K562 (cell line): ENCODE results near the gene DTNBP1. TPM values are rescaled to one million over a fixed set of nuclear protein-coding genes. Genes with fewer than 3 reads are reported as not detected.

Experiments used
- ATAC-seq: fragments of 200-7000 bp; cut with Tn5 transposase; 3 replicates; pipeline ENCODE4 v1.9.1; 2020; ENCODE audit warnings: moderate library complexity
- BruUV-seq: library from RNA; stranded (reverse); fragments of 400-500 nt; replicated peaks from 2 replicates; lab custom pipeline; 2021; lab: Mats Ljungman, UMichigan
- CTCF ChIA-PET: fragments of 300-600 bp; formaldehyde crosslinking; extraction: SDS; loops from one replicate; lab custom pipeline; 2021; ENCODE audit warnings: low intra/inter-chr PET ratio; lab: Yijun Ruan, JAX
- POLR2A ChIA-PET: fragments of 300-600, 350-650 bp; sonication (Branson Sonifier 250); formaldehyde crosslinking; extraction: SDS; loops from one replicate; lab custom pipeline; 2021; ENCODE audit warnings: antibody characterized with exemption, inconsistent platforms; lab: Yijun Ruan, JAX
- DNase-seq, 4 experiments: peaks; one replicate each; pipeline versions ENCODE4 v3.0.0 to v3.0.0-alpha.2; 2011 to 2018; ENCODE audit warnings: low spot score in 3 of 4, mixed read lengths in 3 of 4; ENCODE audit errors: extremely low read depth in 1 of 4
- FAIRE-seq: peaks from 2 replicates; lab custom pipeline; 2011; peaks lifted over from hg19 to GRCh38; lab: Jason Lieb, UNC
- H2AFZ ChIP-seq: 2 replicates; pipeline ENCODE4 v1.6.0; 2011; ENCODE audit warnings: low read depth, low read length, control low read depth, inconsistent platforms
- H3K27ac ChIP-seq: fragments of 200-600 bp; 3 replicates; pipeline ENCODE4 v1.8.0; 2011; ENCODE audit warnings: low read depth, mild to moderate bottlenecking, control low read depth, inconsistent platforms, low read length, moderate library complexity, mixed read lengths; ENCODE audit errors: extremely low read depth
- H3K27me3 ChIP-seq, 2 experiments: fragments of 300-600 bp in 1 of 2; 2 replicates in 1 of 2; 3 replicates in 1 of 2; pipeline versions ENCODE4 v1.6.0 to v1.8.0; 2011; ENCODE audit warnings: inconsistent platforms in 2 of 2, low read length in 2 of 2, mild to moderate bottlenecking in 1 of 2, mixed read lengths in 1 of 2, moderate library complexity in 1 of 2; ENCODE audit not compliant: control insufficient read depth in 2 of 2, insufficient read depth in 2 of 2
- H3K36me3 ChIP-seq: fragments of 300-600 bp; 3 replicates; pipeline ENCODE4 v1.8.0; 2011; ENCODE audit warnings: mild to moderate bottlenecking, low read length, inconsistent platforms; ENCODE audit not compliant: control insufficient read depth, insufficient read depth
- H3K4me1 ChIP-seq, 2 experiments: fragments of 200-600 bp in 1 of 2; replicated peaks in 1 of 2; 2 replicates in 1 of 2; 3 replicates in 1 of 2; pipeline versions ENCODE4 v1.5.1 to v1.8.0; 2011; ENCODE audit warnings: inconsistent platforms in 2 of 2, low read length in 2 of 2, mild to moderate bottlenecking in 1 of 2, mixed read lengths in 1 of 2, moderate library complexity in 1 of 2; ENCODE audit not compliant: control insufficient read depth in 2 of 2, insufficient read depth in 2 of 2
- H3K4me2 ChIP-seq: 2 replicates; pipeline ENCODE4 v1.6.1; 2011; ENCODE audit warnings: low read length, control low read depth, inconsistent platforms, mixed read lengths; ENCODE audit not compliant: insufficient read depth
- H3K4me3 ChIP-seq: fragments of 200-600 bp; sonication (generic), shearing (Covaris generic); 2 replicates; pipeline ENCODE4 v1.5.1; 2016; ENCODE audit warnings: control low read depth, inconsistent platforms
- H3K79me2 ChIP-seq: fragments of 200-600 bp; 3 replicates; pipeline ENCODE4 v1.8.0; 2011; ENCODE audit warnings: low read length, inconsistent platforms; ENCODE audit not compliant: control insufficient read depth, insufficient read depth
- H3K9ac ChIP-seq, 2 experiments: 2 replicates each; pipeline versions ENCODE4 v1.6.0 to v1.6.1; 2011; ENCODE audit warnings: low read depth in 2 of 2, low read length in 2 of 2, control low read depth in 1 of 2, inconsistent platforms in 1 of 2, mild to moderate bottlenecking in 1 of 2, mixed read lengths in 1 of 2; ENCODE audit not compliant: insufficient read depth in 1 of 2
- H3K9me1 ChIP-seq: one replicate; pipeline ENCODE4 v1.6.0; 2011; ENCODE audit warnings: inconsistent platforms, mild to moderate bottlenecking, low read length, moderate library complexity; ENCODE audit not compliant: control insufficient read depth, insufficient read depth
- H3K9me3 ChIP-seq: replicated peaks from 2 replicates; pipeline ENCODE4 v1.5.1; 2011; ENCODE audit warnings: low read depth, low read length, inconsistent platforms; ENCODE audit not compliant: control insufficient read depth, insufficient read depth
- H4K20me1 ChIP-seq: replicated peaks from 2 replicates; pipeline ENCODE4 v1.6.1; 2011; ENCODE audit warnings: low read length, inconsistent platforms, mixed read lengths; ENCODE audit not compliant: control insufficient read depth, insufficient read depth
- ELF1 ChIP-seq: fragments of 200-800 bp; sonication (Bioruptor generic); IDR thresholded peaks from 2 replicates; pipeline ENCODE4 v1.6.1; 2016; ENCODE audit warnings: missing genetic modification characterization, missing compliant biosample characterization
- ETV1 ChIP-seq: fragments of 450-650 bp; conservative IDR thresholded peaks from 2 replicates; pipeline ENCODE4 v1.6.1; 2016; ENCODE audit warnings: missing genetic modification characterization, control low read depth, low read depth, missing compliant biosample characterization
- GABPA ChIP-seq: fragments of 200-800 bp; sonication (Bioruptor generic); conservative IDR thresholded peaks from 2 replicates; pipeline ENCODE4 v1.6.1; 2016; ENCODE audit warnings: low read depth, missing genetic modification characterization, missing compliant biosample characterization
- GTF2E2 ChIP-seq: fragments of 200-800 bp; sonication (Bioruptor generic); IDR thresholded peaks from 2 replicates; pipeline ENCODE4 v1.6.1; 2016; ENCODE audit warnings: missing genetic modification characterization, missing compliant biosample characterization
- HDGF ChIP-seq: fragments of 450-650 bp; IDR thresholded peaks from 2 replicates; pipeline ENCODE4 v1.6.1; 2016
- IFI16 ChIP-seq: fragments of 250-450 bp; sonication (Bioruptor Pico); IDR thresholded peaks from 2 replicates; pipeline ENCODE4 v2.1.2; 2022; ENCODE audit warnings: mild to moderate bottlenecking, inconsistent platforms
- NEUROD1 ChIP-seq: fragments of 150-350 bp; IDR thresholded peaks from 2 replicates; pipeline ENCODE4 v1.6.1; 2014; ENCODE audit warnings: borderline replicate concordance, low read length, low read depth; ENCODE audit not compliant: partially characterized antibody
- ZEB2 ChIP-seq: fragments of 450-650 bp; IDR thresholded peaks from 2 replicates; pipeline ENCODE4 v1.6.1; 2016
- ZNF24 ChIP-seq: fragments of 450-650 bp; IDR thresholded peaks from 2 replicates; pipeline ENCODE4 v1.6.1; 2016
- ZNF668 ChIP-seq: fragments of 250-450 bp; sonication (Bioruptor Pico); IDR thresholded peaks from 2 replicates; pipeline ENCODE4 v1.8.0; 2022; ENCODE audit warnings: mild to moderate bottlenecking, inconsistent platforms
- ZNF696 ChIP-seq: fragments of 250-450 bp; sonication (Bioruptor Pico); conservative IDR thresholded peaks from 2 replicates; pipeline ENCODE4 v1.4.0; 2020; ENCODE audit warnings: mild to moderate bottlenecking, moderate library complexity
- ZNF77 ChIP-seq: fragments of 250-450 bp; sonication (Bioruptor Pico); IDR thresholded peaks from 2 replicates; pipeline ENCODE4 v1.5.0; 2020
- ZNF778 ChIP-seq: fragments of 450-650 bp; formaldehyde crosslinking; IDR thresholded peaks from 2 replicates; pipeline ENCODE4 v1.4.0; 2020; ENCODE audit warnings: mild to moderate bottlenecking, moderate library complexity
- WGBS: fragments of 100-300 bp; shearing (Covaris generic); methylation state at CpG from one replicate; pipeline ENCODE4 v1.1.6; 2016; ENCODE audit warnings: low coverage, mixed read lengths; ENCODE audit not compliant: insufficient coverage; ENCODE audit errors: missing lambda C conversion rate; 5-methylcytosine and 5-hydroxymethylcytosine counted together
- in situ Hi-C: fragments of 300-500 bp; cut with MboI; formaldehyde crosslinking; loops from 4 replicates; pipeline ENCODE4 v1.15.0; 2018; ENCODE audit warnings: inconsistent platforms, mixed read lengths
- intact Hi-C: fragments of 100-400 bp; cut with micrococcal nuclease; formaldehyde crosslinking; loops from 2 replicates; pipeline ENCODE4 v1.14.2; 2022
- polyA plus RNA-seq, 8 experiments: library from polyadenylated mRNA; depleted of rRNA in 4 of 8; stranded (reverse) in 5 of 8; unstranded in 3 of 8; fragments of >200 nt; fragmentation: Nextera tagmentation in 2 of 8; fragmentation: Illumina TruSeq in 1 of 8; extraction: Ambion mirVana in 2 of 8; extraction: Trizol in 1 of 8; gene quantifications; 2 replicates each; pipeline versions ENCODE4 v1.2.1 to v1.2.3, GENCODE V29; 2011 to 2014; ENCODE audit warnings: inconsistent platforms in 1 of 8, missing spikeins in 1 of 8
- total RNA-seq, 7 experiments: library from RNA; depleted of rRNA in 6 of 7; stranded (reverse); fragments of >200 nt in 6 of 7; fragmentation: Illumina TruSeq in 2 of 7; extraction: Trizol in 2 of 7; gene quantifications; 2 replicates each; pipeline versions ENCODE4 v1.2.1 to v1.2.3, GENCODE V29; 2011 to 2021; ENCODE audit warnings: low replicate concordance in 1 of 7
- TF ChIP-seq, protein P1 (sequence below), 3 experiments: fragments of 200-800 bp in 1 of 3; fragments of 250-450 bp in 1 of 3; fragments of 450-650 bp in 1 of 3; sonication (Bioruptor Pico) in 1 of 3; sonication (Bioruptor generic) in 1 of 3; formaldehyde crosslinking in 1 of 3; IDR thresholded peaks; 2 replicates each; pipeline versions ENCODE4 v1.6.1 to v1.8.0; 2016 to 2022; ENCODE audit warnings: mild to moderate bottlenecking in 2 of 3, missing genetic modification characterization in 2 of 3, missing compliant biosample characterization in 1 of 3, moderate library complexity in 1 of 3
- TF ChIP-seq, protein P2 (sequence below): IDR thresholded peaks from 3 replicates; pipeline ENCODE4 v1.6.1; 2011; ENCODE audit warnings: borderline replicate concordance, mild to moderate bottlenecking, moderate library complexity; ENCODE audit not compliant: insufficient read length; ENCODE audit errors: extremely low read depth

DTNBP1 gene
- total and polyA plus RNA-seq, 9 of the 15 experiments (the other 6 are each of a cell fraction or from before 2014, with no cell fraction given), result 16.7 to 54.5 (median 21.4) TPM

DNA sequence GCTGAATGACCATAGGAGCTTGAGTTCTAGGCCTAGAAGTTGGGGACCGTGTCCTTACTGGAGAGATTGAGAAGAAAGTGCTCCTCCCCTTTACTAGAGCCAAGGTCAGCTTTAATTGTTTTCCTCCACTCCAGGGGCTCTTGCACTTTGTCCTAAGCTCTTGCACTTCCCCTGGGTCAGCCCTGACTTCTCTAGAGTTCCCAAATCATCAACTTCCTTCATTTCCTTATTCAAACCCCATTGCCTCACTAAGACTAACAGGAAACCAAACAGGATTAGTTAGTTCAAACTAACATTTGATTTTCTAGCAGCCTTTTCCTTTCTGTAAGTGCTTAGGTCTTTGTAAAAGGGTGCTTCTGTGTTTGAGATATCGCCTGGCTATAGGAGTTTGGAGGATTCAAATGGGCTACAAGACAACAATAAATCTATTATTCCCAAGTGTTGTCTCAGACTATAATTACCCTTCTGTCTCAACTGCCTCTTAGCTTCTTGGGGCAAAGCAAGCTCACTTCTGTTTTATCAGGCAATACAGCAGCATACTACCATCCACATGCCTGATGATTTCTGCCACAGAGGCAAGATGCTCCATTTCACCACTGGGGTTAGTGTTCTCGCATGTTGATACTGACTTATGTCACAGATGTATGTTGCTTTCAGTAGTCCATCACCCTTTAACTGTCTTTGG is 12.8 kb upstream of the DTNBP1 start:
- peaks cover 0 to 7% of the 10 kb centered on the region in 2 experiments; a peak in 3 of 5 replicates for H3K27me3 ChIP-seq
- in situ Hi-C loops, result no loop called here
- WGBS, result 47% methylated on average over 3 of the region's 3 CpGs
- TF ChIP-seq ZNF77 (CRISPR knock-in tag) (no peak), IFI16 (CRISPR knock-in tag) (no peak), ELF1 (no peak), ZNF696 (no peak), ZNF24 (no peak), NEUROD1 (no peak), ETV1 (tag) (no peak), GTF2E2 (no peak), HDGF (no peak), ZNF668 (CRISPR knock-in tag) (no peak), GABPA (no peak), ZEB2 (no peak), ZNF778 (CRISPR knock-in tag) (no peak)
- TF ChIP-seq, protein P1, sequence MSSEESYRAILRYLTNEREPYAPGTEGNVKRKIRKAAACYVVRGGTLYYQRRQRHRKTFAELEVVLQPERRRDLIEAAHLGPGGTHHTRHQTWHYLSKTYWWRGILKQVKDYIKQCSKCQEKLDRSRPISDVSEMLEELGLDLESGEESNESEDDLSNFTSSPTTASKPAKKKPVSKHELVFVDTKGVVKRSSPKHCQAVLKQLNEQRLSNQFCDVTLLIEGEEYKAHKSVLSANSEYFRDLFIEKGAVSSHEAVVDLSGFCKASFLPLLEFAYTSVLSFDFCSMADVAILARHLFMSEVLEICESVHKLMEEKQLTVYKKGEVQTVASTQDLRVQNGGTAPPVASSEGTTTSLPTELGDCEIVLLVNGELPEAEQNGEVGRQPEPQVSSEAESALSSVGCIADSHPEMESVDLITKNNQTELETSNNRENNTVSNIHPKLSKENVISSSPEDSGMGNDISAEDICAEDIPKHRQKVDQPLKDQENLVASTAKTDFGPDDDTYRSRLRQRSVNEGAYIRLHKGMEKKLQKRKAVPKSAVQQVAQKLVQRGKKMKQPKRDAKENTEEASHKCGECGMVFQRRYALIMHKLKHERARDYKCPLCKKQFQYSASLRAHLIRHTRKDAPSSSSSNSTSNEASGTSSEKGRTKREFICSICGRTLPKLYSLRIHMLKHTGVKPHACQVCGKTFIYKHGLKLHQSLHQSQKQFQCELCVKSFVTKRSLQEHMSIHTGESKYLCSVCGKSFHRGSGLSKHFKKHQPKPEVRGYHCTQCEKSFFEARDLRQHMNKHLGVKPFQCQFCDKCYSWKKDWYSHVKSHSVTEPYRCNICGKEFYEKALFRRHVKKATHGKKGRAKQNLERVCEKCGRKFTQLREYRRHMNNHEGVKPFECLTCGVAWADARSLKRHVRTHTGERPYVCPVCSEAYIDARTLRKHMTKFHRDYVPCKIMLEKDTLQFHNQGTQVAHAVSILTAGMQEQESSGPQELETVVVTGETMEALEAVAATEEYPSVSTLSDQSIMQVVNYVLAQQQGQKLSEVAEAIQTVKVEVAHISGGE (CRISPR knock-in tag; IDR thresholded peaks at IDR 0.05), result no peak
- TF ChIP-seq, protein P2, sequence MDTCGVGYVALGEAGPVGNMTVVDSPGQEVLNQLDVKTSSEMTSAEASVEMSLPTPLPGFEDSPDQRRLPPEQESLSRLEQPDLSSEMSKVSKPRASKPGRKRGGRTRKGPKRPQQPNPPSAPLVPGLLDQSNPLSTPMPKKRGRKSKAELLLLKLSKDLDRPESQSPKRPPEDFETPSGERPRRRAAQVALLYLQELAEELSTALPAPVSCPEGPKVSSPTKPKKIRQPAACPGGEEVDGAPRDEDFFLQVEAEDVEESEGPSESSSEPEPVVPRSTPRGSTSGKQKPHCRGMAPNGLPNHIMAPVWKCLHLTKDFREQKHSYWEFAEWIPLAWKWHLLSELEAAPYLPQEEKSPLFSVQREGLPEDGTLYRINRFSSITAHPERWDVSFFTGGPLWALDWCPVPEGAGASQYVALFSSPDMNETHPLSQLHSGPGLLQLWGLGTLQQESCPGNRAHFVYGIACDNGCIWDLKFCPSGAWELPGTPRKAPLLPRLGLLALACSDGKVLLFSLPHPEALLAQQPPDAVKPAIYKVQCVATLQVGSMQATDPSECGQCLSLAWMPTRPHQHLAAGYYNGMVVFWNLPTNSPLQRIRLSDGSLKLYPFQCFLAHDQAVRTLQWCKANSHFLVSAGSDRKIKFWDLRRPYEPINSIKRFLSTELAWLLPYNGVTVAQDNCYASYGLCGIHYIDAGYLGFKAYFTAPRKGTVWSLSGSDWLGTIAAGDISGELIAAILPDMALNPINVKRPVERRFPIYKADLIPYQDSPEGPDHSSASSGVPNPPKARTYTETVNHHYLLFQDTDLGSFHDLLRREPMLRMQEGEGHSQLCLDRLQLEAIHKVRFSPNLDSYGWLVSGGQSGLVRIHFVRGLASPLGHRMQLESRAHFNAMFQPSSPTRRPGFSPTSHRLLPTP, result no peak

More for the DNA sequence above, 12.8 kb upstream of the DTNBP1 start:
- no peaks in the 10 kb centered on the region for H4K20me1 ChIP-seq
- no peak overlapping the region for H3K9ac ChIP-seq
- H3K4me1 ChIP-seq, result peaks cover 0 to 5% of the 10 kb centered on the region in 2 experiments; a peak in 2 of 5 replicates
- no peak overlapping the region for H3K4me2 ChIP-seq
- no TSS peak for BruUV-seq
- intact Hi-C loops, result no loop called here
- CTCF ChIA-PET, result no interaction called here
- ATAC-seq, result no peak; the same call in 2 of the 3 replicates
- DNase-seq, result no peak
- no peaks in the 10 kb centered on the region for H3K79me2 ChIP-seq
- H3K36me3 ChIP-seq, result no peaks in the 10 kb centered on the region
- POLR2A ChIA-PET, result interaction anchor here (0.5 to 1.4 kb wide), 4 partner anchors 10 to 586 kb away, joined by 3 to 4 read pairs (median 3); no protein-coding TSS in a partner anchor
- no peak for FAIRE-seq
- H3K4me3 ChIP-seq, result no peak overlapping the region
- no peaks in the 10 kb centered on the region for H3K9me1 ChIP-seq
- no peak overlapping the region for H2AFZ ChIP-seq
- no peak overlapping the region for H3K27ac ChIP-seq
- no peaks in the 10 kb centered on the region for H3K9me3 ChIP-seq
